Measurements from ENCODE around the gene TCF12.

TCF12 gene

GRCh38 chr15:57255751-57256341 is 337.4 kb downstream of the TCF12 start:
- DNase-seq (ENCODE audit: low spot score), result no peak

DNA sequence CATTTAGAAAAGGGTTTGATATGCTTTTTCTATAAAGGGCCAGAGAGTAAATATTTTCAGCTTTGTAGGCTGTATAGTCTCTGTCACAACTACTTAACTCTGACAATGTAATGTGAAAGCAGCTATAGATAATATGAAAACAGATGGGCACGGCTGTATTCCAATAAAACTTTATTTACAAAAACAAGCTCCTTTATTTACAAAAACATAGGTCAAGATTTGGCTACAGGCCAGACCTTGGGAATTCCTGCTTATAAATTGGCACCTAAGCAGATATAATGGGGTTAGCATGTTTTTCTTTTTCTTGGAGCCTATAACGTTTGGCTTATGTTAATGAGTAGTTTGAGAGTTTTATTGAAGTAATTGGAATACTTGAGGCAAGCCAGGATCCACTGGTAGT is 338.5 kb downstream of the TCF12 start:
- no peak for DNase-seq (ENCODE audit: low spot score)

DNA sequence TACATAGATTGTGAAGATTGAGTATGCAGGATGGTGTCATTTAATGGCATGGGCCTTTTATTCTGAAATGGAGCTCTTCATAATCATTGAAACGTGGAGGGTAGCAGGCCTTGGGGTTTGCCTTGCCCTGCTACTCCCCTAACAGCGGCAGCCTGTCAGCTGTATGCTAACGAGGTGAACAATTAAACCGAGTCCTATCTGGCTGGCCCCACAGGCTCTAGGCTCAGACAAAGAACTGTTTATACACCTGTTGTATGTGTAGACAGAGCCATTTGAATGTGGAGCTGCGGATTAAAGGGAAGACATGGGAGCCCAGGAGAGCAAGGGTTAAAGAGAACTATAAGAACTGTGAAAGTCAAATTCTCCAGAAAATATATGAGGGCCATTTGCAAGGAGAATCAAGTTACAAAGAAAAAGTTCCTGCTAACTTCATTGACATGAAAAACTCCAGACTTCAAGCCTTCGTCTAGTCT is 341.2 kb downstream of the TCF12 start:
- no peak for DNase-seq (ENCODE audit: low spot score)

DNA sequence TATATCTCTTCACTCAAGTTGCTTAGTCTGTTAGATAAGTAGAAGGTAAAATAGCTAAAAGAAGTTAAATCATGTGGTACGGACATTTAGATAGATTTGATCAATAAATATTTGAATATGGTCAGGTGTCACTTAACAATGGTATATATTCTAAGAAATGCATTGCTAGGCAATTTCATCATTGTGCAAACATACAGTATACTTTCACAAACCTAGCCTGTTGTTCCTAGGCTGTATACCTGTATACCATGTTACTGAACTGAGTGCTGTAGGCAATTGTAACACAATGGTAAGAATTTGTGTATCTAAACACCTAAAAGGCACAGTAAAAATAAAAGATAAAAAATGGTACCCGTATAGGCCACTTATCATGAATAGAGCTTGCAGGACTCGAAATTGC is 345.1 kb downstream of the TCF12 start:
- no peak for DNase-seq (ENCODE audit: low spot score)

- DNase-seq (ENCODE audit: low spot score), result peak; percentile 6
Measured at GRCh38 chr15:57272771-57273357, 354.4 kb downstream of the TCF12 start.

- DNase-seq (ENCODE audit: low spot score), result no peak
Measured at GRCh38 chr15:57273402-57273801, 355.0 kb downstream of the TCF12 start.

DNA sequence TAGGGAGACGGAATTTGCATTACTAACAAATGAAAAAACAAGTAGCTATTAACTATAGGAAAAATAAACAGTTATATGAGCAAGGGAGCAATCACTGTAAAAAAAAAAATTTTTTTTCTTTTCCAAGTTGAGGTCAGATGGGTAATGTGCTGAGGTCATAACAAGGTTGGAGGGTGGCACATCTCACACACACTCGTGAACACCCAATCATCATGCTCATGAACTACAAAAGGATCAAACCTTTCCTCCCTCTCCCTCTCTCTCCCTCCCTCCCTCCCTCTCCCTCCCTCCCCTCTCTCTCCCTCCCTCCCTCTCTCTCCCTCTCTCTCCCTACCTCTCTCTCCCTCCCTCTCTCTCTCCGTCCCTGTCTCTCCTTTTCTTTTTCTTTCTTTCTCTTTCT is 360.0 kb downstream of the TCF12 start:
- DNase-seq (ENCODE audit: low spot score), result no peak

DNA sequence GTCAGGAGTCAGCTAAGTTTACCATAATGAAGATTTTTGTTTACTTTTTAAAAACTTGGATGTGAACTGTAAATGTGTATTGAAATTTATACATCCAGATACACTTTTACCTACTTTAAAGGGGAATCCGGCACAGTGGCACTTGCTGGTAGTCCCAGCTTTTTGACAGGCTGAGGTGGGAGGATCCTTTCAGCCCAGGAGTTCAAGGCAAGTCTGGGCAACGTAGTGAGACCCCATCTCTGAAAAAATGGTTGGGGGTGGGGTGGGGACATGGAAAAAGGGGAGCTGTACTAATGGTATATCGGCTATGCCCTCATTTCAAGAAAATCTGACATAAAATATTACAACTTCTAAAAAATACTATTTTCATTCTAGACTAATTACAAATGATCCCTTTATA is 362.0 kb downstream of the TCF12 start:
- DNase-seq (ENCODE audit: low spot score), result no peak

DNA sequence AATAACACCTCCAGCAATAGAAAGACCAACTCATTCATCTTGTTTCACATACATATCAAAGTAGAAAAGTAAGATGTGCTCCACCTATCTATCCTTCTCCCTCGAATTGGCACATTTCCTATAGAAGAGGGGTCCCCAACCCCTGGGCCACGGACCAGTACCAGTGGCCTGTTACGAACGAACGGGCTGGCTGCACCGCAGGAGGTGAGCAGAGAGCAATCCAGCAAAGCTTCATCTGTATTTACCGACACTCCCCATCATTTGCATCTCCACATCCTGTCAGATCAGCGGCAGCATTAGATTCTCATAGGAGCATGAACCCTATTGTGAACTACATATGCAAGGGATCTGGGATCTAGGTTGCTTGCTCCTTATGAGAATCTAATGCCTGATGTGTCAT is 362.9 kb downstream of the TCF12 start:
- no peak for DNase-seq (ENCODE audit: low spot score)

- no peak for DNase-seq (ENCODE audit: low spot score)
Measured at GRCh38 chr15:57282686-57283085, 364.2 kb downstream of the TCF12 start.

- DNase-seq (ENCODE audit: low spot score), result no peak
Measured at GRCh38 chr15:57283774-57284503, 365.5 kb downstream of the TCF12 start.

- no peak for DNase-seq (ENCODE audit: low spot score)
Measured at GRCh38 chr15:57284535-57284934, 366.1 kb downstream of the TCF12 start.

- no peak for DNase-seq (ENCODE audit: low spot score)
Measured at GRCh38 chr15:57285386-57285785, 366.9 kb downstream of the TCF12 start.

DNA sequence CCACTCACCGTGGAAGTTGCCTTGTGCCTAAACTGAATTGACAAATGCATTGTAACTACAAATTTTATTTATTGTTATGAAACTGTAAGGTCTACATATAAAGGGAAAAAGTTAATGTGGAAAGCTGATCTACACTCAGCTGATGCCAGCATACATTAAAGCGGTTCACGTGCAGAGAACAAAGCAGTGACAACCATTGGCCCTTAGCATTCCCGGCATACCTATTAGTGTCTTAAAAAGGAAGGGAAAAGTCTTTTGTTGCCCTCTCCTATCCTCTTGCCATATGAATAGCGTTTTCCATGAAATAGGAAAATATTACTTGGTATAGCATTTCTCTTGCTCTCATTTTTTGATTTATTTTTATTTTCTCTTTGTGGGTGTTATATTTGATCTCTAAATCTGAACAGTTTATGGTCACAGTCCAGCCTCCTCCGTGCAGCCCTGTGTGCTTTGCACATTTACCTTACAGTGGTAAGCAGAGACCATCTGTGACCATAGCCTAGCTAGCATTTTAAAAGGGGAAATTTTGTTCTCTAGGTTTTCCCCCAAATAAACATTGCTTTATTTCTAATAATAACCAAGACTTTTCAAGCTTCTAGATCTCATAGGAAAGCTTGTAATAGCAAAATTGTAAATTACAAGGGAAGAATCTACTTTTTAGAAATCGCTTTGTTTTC is 368.1 kb downstream of the TCF12 start:
- DNase-seq (ENCODE audit: low spot score), result no peak

DNA sequence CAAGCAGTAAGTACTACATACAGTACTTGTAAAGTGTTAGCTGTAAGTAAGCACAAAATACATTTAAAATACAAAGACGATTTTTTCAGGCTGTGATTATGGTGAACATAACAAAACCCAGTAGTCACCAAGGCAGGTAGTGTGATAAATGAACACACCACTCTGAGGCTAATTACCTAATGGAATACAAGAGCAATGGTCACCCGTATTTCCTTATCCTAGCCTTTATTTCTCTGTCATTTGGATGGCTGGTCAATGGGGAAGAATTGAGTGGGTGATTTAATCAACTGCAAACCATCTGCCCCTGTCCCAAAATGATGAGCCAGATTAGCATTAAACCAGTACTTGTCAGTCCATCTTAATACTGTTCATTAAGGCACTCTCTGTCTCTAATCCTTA is 368.7 kb downstream of the TCF12 start:
- no peak for DNase-seq (ENCODE audit: low spot score)

GRCh38 chr15:57288926-57289580 is 370.6 kb downstream of the TCF12 start:
- DNase-seq (ENCODE audit: low spot score), result no peak

GRCh38 chr15:57290187-57290586 is 371.7 kb downstream of the TCF12 start:
- no peak for DNase-seq (ENCODE audit: low spot score)

DNA sequence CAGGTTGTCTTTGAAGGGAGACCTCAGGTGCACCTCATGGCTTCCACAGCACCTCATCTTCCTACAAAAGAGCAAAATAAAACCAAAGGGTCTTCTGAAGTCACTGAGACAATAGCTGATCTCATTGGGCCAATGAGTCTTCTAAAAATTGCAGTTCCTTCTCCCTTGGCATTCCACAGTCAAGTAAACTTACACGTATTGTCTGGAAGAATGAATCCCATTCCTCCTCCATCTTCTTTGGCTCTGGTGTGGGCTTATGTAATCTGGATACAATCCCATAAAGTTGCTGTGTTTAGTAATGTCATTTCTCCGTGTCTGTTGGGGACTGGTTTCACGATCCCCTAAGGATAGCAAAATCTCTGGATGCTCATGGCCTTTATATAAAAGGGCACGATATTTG is 372.4 kb downstream of the TCF12 start:
- no peak for DNase-seq (ENCODE audit: low spot score)

GRCh38 chr15:57296473-57297162 is 378.2 kb downstream of the TCF12 start:
- DNase-seq (ENCODE audit: low spot score), result no peak

- DNase-seq (ENCODE audit: low spot score), result no peak
Measured at GRCh38 chr15:57297163-57297593, 378.7 kb downstream of the TCF12 start.

GRCh38 chr15:57297630-57298029 is 379.2 kb downstream of the TCF12 start:
- DNase-seq (ENCODE audit: low spot score), result no peak

DNA sequence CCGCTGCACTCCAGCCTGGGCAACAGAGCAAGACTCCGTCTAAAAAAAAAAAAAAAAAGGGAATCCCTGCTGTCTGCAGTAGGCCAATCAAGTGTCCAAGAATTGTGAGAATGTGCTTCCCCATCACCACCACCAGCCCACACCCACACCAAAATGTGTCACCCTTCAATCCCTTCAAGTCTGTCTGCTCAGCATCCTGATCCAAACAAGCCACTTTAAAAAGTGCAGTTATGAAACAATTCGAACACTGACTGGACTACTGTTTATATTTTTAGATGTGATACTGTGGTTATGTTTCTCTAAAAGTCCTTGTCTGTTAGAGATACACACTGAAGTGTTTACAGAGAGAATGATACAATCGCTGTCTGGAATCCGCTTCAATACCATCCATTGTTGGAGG is 379.8 kb downstream of the TCF12 start:
- DNase-seq (ENCODE audit: low spot score), result no peak

All from putamen (tissue), 1 donor.